NCI-H2196 treated with DMSO at 0.1 percent for 48 hours (cell line): ENCODE data around the gene NF2.

Experiments
- DNase-seq: peaks from one replicate; lab custom pipeline; 2025; ENCODE audit not compliant: unreplicated experiment; lab: John Stamatoyannopoulos, UW

NF2 gene

GRCh38 chr22:29738118-29738815, 134.8 kb downstream of the NF2 start:
- DNase-seq = no peak

DNA sequence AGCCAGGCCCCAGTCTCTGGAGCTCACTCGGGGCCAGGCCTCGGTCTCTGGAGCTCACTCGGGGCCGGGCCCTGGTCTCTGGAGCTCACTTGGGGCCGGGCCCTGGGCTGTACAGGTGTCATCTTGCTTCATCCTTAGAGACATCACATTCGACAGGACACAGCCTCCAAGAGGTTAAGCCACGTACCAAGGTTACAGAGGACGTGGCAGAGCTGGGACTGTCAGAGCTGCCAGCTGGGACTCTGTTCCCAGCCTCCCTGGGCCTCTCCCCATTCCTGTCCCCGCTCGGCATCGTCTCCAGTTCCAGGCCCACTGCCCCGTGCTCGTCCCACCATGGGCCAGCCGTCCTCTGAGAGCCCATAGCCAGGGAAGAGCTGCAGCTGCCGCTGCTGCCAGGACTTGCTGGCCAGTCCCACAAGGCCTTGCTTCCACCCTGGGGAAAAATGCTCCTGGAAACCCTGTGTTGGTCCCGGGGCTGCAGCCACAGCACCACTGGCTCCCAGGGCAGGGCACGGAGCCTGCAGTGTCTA, 136.0 kb downstream of the NF2 start:
- DNase-seq = no peak

DNA sequence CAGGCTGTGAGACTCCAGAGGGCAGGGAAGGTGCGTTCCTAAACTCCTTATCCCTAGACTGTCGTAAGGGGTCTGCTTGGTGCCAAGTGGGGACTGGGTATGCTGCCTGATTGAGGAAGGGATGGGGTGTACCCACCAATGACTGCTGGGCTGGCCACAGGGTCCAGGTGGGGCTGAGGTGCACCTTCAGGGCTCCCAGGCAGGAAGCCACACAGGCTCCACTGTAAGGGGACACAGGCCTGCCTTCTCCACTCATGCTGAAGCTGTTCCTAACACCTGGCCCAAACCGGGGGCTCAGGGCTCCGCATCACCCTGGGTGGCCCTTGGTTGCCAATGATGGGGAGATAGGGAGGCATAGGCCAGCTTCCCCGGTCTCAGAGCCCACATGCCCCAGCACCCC, 136.8 kb downstream of the NF2 start:
- no peak for DNase-seq

- no peak for DNase-seq
Observed at GRCh38 chr22:29741926-29742325, 138.5 kb downstream of the NF2 start.

DNA sequence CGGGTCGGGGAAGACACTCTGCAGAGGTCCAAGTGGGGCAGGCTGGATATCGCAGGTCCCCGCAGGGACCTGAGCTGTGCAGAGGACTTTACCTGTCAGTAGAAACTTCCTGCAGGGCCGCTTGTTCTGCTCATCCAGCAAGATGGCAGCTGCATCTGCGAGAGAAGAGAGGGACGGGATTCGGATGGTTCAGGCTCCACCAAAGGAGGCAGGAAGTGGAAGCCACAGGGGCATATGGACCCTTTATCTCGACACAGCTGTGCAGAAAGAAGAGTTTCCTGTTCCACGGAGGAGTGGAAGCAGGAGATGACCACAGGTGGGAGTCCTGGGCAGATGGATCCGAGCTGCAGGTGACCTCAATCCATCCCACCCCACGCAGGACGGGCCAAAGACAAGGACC, 138.9 kb downstream of the NF2 start:
- no peak for DNase-seq

GRCh38 chr22:29744902-29745301, 141.5 kb downstream of the NF2 start:
- DNase-seq = peak; percentile 15

GRCh38 chr22:29747832-29748231, 144.4 kb downstream of the NF2 start:
- DNase-seq = no peak
